Duodenal mucosa (tissue), 2 donors: ENCODE results near the gene RCE1.

ENCODE experiments used
- H3K27ac ChIP-seq: one replicate; pipeline ENCODE4 v1.7.0; 2013; ENCODE audit warnings: low read depth, low read length
- H3K27me3 ChIP-seq, 2 donors: one replicate each; pipeline ENCODE4 v1.7.0; 2013; ENCODE audit warnings: low read length in 2 of 2, control low read depth in 1 of 2; ENCODE audit not compliant: insufficient read depth in 2 of 2, control insufficient read depth in 1 of 2
- H3K36me3 ChIP-seq, 2 donors: one replicate each; pipeline ENCODE4 v1.7.0; 2013; ENCODE audit warnings: low read length in 2 of 2, control low read depth in 1 of 2; ENCODE audit not compliant: insufficient read depth in 2 of 2, control insufficient read depth in 1 of 2
- H3K4me1 ChIP-seq, 2 donors: one replicate each; pipeline ENCODE4 v1.7.0; 2013; ENCODE audit warnings: low read length in 2 of 2, control low read depth in 1 of 2; ENCODE audit not compliant: insufficient read depth in 2 of 2, control insufficient read depth in 1 of 2
- H3K4me3 ChIP-seq, 2 donors: one replicate each; pipeline ENCODE4 v1.7.0; 2013; ENCODE audit warnings: low read length in 2 of 2, low read depth in 1 of 2
- H3K9ac ChIP-seq, 2 donors: one replicate each; pipeline ENCODE4 v1.7.0; 2013; ENCODE audit warnings: low read length in 2 of 2, low read depth in 1 of 2
- H3K9me3 ChIP-seq, 2 donors: one replicate each; pipeline ENCODE4 v1.7.0; 2013; ENCODE audit warnings: low read length in 2 of 2, control low read depth in 1 of 2; ENCODE audit not compliant: control insufficient read depth in 1 of 2

RCE1 gene

DNA sequence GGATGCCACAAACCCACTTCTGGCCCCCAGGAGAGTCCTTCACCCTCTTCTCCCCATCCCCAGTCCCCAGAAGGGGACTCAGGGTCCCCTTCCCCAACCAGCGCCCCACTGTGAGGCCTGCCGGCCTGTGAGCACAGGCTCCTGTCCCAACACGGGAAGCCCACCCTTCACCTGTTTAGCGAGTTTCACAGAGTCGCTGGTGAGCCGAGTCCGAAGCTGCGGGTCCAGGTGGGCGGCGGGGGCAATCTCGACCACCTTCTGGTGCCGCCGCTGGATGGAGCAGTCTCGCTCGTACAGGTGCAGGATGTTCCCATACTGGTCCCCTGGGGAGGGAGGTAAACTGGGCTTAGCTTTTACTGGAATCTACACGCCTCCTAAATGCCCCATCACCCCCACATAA lies 26.9 kb downstream of the RCE1 start:
- Histone ChIP-seq H3K27ac (no peak overlapping the region), H3K36me3 (no peaks in the 10 kb centered on the region), H3K4me1 (peaks cover 3 to 9% of the 10 kb centered on the region in 2 donors)

DNA sequence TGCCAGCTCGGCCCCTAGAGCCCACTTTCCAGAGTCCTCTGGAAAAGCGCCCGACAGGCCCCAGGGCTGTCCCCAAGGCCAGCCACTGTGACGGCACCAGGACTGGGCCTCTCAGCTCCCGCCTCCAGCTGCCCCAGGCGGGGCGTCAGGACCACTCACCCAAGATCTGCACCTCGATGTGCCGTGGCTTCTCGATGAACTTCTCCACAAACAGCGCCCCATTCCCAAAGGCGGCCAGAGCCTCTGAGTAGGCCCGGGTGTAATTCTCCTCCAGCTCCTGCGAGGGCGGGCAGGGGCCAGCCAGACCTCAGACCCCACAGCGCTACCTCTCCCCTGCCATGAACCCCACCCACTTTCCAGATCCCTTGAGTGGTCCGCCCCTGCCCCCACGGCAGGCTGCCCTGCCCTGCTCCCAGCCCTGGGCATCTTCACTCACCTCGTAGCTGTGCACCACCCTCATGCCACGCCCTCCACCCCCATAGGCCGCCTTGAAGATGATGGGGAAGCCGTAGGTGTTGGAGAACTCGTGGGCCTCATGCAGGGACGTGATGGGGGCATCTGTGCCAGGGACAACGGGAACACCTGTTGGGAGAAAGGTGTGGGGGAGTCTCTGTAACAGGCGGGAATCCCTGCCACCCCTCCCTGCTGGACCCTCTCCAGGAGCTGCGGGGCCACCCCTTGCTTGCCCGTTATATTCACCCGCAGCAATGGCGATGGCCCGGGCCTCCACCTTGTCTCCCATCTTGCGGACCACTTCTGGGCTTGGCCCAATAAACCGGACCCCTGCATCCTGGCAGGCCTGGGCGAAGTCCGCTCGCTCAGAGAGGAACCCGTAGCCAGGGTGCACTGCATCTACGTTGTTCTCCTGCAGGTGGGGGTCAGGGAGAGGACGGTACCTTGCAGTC lies 27.6 kb downstream of the RCE1 start:
- no peak overlapping the region for H3K27ac ChIP-seq
- H3K36me3 ChIP-seq, result no peaks in the 10 kb centered on the region
- H3K9ac ChIP-seq, result no peak overlapping the region
- H3K4me3 ChIP-seq, result no peak overlapping the region
- peaks cover 0 to 6% of the 10 kb centered on the region in 2 donors for H3K4me1 ChIP-seq
- no peaks in the 10 kb centered on the region for H3K9me3 ChIP-seq
- no peaks in the 10 kb centered on the region for H3K27me3 ChIP-seq

More for the DNA sequence above, 26.9 kb downstream of the RCE1 start:
- Histone ChIP-seq H3K9ac (no peak overlapping the region), H3K27me3 (no peaks in the 10 kb centered on the region), H3K9me3 (no peaks in the 10 kb centered on the region), H3K4me3 (no peak overlapping the region)

DNA sequence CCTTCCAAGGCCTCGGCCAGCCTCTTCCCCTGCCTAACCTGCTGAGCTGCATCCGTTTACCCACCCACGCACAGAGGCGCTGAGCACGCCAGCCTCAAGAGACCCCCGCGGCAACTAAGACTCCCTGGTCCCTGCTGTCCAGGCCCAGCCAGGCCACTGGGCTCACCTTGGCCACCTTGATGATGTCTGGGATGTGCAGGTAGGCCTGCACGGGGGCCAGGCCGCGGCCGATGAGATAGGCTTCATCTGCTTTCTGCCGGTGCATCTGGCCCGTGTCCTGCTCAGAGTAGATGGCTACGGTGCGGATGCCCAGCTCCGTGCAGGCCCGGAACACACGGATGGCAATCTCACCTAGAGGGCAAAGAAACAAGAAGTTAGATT lies 28.3 kb downstream of the RCE1 start:
- Histone ChIP-seq H3K4me3 (no peak overlapping the region), H3K9me3 (no peaks in the 10 kb centered on the region), H3K36me3 (no peaks in the 10 kb centered on the region), H3K27ac (no peak overlapping the region), H3K27me3 (no peaks in the 10 kb centered on the region), H3K9ac (no peak overlapping the region), H3K4me1 (peaks cover 0 to 6% of the 10 kb centered on the region in 2 donors)

DNA sequence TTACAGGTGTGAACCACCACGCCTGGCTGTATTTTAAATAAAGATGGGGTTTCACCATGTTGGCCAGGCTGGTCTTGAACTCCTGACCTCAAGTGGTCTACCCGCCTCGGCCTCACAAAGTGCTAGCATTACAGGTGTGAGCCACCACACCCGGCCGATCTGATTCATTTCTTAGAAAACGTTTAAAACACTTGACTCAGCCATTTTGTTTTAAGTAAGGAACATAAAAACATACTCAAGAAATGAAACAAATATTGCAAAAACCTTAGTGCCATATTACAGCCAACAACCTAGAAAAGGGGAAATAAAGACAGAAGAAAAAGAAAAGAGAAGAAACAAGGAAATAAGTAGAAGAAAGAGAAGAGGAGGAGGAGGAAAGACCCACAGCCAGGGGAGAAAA lies 31.0 kb downstream of the RCE1 start:
- H3K9ac ChIP-seq, result no peak overlapping the region
- no peak overlapping the region for H3K27ac ChIP-seq

DNA sequence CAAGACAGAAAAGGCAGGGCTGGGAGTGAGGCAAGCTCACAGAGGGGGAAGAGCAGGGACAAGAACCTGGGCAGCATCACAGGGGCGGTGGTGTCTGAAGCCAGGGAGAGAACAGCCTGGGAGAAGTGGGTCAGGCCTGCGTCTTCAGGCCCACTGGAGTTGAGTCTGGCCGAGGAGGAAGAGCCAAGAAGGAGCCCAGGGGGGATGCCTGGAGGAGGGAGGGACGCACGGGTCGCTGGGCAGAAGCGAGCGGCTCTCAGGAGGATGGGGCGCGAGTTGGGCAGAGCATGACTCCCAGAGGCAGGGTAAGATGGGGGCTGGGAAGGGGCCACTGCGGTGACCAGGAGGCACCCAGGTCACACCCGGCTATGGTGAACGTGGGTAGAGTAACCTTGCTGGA lies 32.1 kb downstream of the RCE1 start:
- Histone ChIP-seq H3K36me3 (no peaks in the 10 kb centered on the region), H3K27me3 (no peaks in the 10 kb centered on the region), H3K9me3 (no peaks in the 10 kb centered on the region), H3K4me1 (no peaks in the 10 kb centered on the region), H3K9ac (no peak overlapping the region), H3K4me3 (no peak overlapping the region), H3K27ac (no peak overlapping the region)

More for the DNA sequence above, 31.0 kb downstream of the RCE1 start:
- Histone ChIP-seq H3K9me3 (no peaks in the 10 kb centered on the region), H3K4me1 (no peaks in the 10 kb centered on the region), H3K4me3 (no peak overlapping the region), H3K27me3 (no peaks in the 10 kb centered on the region), H3K36me3 (no peaks in the 10 kb centered on the region)

DNA sequence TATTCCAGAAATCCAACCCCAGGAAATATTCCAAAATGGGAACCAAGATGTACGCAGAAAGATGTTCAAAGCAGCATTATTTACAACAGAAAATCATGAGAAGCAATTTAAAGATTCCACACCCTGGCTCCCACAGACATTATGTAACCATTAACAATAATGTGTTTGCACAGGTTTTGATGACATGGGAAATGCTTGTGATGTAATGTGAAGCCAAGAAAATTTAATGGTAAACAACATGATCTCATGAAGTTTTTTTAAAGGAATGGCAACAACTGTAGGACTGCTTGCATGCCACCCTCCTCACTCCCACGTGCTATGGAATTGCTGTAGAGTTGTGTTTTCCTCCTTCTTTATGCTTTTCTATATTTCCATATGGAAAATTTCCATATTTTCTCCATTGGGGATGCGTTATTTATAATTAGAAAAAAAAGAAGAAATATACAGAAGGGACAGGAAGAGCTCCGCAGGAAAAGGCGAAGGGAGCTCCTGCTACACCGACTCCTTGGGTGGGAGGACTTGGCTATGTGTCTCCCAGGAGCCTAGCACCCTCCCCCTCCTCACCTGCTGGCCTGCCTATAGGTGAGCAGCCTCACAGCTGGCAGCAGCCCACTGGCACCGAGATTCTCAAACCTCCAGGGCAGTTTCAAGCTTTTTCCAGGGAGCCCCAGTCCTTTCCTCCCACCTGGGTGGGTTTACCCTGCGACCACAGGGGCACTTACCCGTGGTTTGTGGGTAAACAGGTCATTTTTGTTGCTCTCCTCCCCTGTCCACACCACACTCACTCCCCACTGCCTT lies 34.5 kb downstream of the RCE1 start:
- no peaks in the 10 kb centered on the region for H3K9me3 ChIP-seq
- no peak overlapping the region for H3K9ac ChIP-seq
- H3K4me3 ChIP-seq, result no peak overlapping the region
- no peak overlapping the region for H3K27ac ChIP-seq
- no peaks in the 10 kb centered on the region for H3K27me3 ChIP-seq
- H3K36me3 ChIP-seq, result no peaks in the 10 kb centered on the region
- H3K4me1 ChIP-seq, result peaks cover 0 to 5% of the 10 kb centered on the region in 2 donors

DNA sequence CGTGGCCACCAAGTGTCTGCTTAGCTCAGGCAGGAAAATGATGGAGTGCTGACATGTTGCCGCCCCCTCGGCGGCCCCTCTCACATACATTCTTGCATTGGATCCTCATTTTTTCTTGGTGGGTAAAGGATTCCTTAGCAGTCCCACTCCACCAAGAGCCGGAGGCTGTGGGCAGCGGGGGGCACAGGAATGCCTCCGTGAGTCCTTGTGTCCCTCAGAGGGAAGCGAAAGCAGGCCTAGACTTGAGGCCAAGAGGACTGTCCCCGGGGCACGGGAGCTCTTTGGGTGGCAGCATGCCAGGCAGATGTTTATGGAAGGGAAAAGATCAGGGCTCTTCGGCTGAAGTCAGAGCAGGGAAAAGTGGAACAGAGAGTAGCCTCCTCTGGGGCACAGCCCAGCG lies 35.2 kb downstream of the RCE1 start:
- Histone ChIP-seq H3K27me3 (no peaks in the 10 kb centered on the region), H3K27ac (no peak overlapping the region), H3K4me1 (peaks cover 0 to 12% of the 10 kb centered on the region in 2 donors), H3K36me3 (no peaks in the 10 kb centered on the region), H3K9ac (no peak overlapping the region), H3K4me3 (no peak overlapping the region), H3K9me3 (no peaks in the 10 kb centered on the region)

DNA sequence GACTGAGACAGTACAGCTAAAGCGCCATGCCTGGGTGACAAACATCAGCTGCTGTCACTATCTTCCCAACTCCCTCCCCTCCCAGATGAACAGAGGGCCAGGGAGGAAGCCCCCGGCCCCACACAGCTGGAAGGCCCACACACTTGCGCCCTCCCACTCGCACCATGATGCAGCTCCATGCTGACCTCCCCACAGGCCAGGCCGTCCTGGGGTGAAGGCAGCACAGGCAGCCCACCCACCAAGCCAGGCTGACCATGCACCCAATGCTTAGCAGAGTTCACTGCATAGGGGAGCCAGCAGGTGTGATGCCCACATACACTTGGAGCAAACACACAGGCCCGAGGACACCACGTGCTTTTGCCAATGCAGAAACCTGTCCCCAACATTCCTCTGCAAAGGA lies 35.8 kb downstream of the RCE1 start:
- no peaks in the 10 kb centered on the region for H3K36me3 ChIP-seq
- H3K27ac ChIP-seq, result no peak overlapping the region
- peaks cover 0 to 12% of the 10 kb centered on the region in 2 donors for H3K4me1 ChIP-seq
- H3K27me3 ChIP-seq, result no peaks in the 10 kb centered on the region
- H3K9ac ChIP-seq, result no peak overlapping the region
- no peaks in the 10 kb centered on the region for H3K9me3 ChIP-seq
- no peak overlapping the region for H3K4me3 ChIP-seq

DNA sequence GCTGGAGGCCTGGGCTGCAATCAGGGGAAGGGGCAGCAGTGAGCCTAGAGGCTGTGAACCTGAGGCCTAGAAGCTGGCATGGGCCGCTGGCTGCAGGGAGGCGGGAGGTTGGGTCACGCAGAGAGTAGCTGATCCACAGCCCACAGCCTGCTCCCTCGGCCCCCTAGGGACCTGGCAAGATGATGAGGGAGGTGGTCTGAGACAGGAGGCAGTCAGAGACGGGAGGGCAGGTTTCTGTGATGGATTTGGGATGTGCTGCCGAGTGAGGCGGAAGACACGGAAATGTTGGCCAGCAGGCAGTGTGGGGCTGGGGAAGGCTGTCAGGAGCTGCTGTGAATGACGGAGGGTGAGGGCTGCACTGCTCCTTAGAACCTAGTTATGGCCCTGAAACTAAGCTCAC lies 36.3 kb downstream of the RCE1 start:
- H3K27ac ChIP-seq, result no peak overlapping the region
- no peak overlapping the region for H3K9ac ChIP-seq
- H3K4me3 ChIP-seq, result no peak overlapping the region
- H3K4me1 ChIP-seq, result peaks cover 0 to 12% of the 10 kb centered on the region in 2 donors
- H3K27me3 ChIP-seq, result no peaks in the 10 kb centered on the region
- H3K36me3 ChIP-seq, result no peaks in the 10 kb centered on the region
- no peaks in the 10 kb centered on the region for H3K9me3 ChIP-seq

DNA sequence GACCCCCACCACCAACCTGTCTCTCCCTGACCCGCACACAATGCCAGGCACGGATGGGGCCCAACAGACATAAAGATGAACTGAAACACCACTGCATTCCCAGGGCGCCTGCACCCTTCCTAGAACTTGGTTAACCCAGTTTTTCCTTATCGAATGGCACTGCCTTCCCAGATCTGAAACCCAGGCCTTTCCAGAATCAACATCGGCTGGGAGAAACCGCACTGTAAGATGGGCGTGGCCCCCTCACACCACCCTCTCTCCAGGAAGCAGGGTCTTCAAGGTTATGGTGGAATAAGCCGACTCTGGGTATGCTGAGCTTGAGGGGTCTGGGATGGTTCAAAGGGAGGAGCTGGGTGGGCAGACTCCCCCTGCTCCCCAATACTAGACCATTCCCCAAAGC lies 36.8 kb downstream of the RCE1 start:
- H3K9ac ChIP-seq, result no peak overlapping the region
- H3K9me3 ChIP-seq, result no peaks in the 10 kb centered on the region
- H3K36me3 ChIP-seq, result no peaks in the 10 kb centered on the region
- H3K4me1 ChIP-seq, result peaks cover 0 to 12% of the 10 kb centered on the region in 2 donors
- no peaks in the 10 kb centered on the region for H3K27me3 ChIP-seq
- no peak overlapping the region for H3K27ac ChIP-seq
- H3K4me3 ChIP-seq, result no peak overlapping the region
